ENCODE data around the gene TSPAN31. TPM values are rescaled to one million over a fixed set of nuclear protein-coding genes. Genes with fewer than 3 reads are reported as not detected.

TSPAN31 gene
- total and polyA plus RNA-seq, 12 donors = 21.1 to 37.4 (median 28.8) TPM

DNA sequence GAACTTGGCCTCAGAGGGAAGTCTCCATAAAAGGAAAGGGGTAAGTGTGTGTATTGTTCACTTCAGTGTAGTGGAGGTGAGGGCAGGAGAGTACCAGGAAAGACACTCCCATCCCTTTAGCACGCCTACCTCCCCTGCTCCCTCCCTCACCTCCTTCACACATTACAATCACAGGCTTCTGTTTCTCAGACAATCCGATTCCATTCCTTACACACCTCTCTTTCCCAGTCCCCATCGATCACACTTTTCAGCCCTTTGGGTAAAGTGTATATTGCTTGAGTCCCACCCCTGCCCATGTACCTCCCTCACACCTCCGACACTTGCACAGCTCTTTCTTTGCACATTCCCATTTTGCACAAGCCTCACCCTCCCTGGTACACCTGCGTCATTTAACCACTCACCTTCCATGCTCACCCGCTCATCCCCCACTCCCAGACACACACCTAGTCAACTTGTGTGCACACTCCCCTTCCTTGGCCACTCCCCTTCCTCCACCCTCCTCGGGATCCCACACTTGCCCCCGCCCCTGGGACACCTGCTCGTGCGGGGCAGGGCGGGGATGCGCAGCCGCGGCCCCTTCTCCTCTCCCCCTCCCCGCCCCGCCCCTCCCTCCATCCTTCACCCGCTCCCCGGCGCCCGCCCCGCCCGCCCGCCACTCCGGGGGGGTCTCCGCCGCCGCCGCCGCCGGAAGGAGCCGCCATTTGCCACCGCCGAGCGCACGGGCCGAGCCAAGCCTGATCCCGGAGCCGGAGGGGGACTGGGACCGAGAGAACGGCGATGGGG is 9.8 kb downstream of the TSPAN31 start, which contains the start of gene MARCHF9:
Gene MARCHF9 (plus strand): TSS at position 693 of the 783 bp plus-strand sequence. CDS start 426 bp downstream, outside the sequence.
- peak in 1 of 8 donors; percentile 4 for ATAC-seq
- no peaks in the 10 kb centered on the region for H3K27me3 ChIP-seq
- intact Hi-C loops (cut with DNase I) = no loop called here
- peak within 1 kb of the TSS; percentile 42 to 85 (median 71) for H3K4me3 ChIP-seq
- DNase-seq = peak; percentile 58 to 60
- no peaks in the 10 kb centered on the region for H3K9me3 ChIP-seq
- peaks cover 14 to 51% (median 38%) of the 10 kb centered on the region in 9 donors for H3K4me1 ChIP-seq
- TF ChIP-seq, protein P1, sequence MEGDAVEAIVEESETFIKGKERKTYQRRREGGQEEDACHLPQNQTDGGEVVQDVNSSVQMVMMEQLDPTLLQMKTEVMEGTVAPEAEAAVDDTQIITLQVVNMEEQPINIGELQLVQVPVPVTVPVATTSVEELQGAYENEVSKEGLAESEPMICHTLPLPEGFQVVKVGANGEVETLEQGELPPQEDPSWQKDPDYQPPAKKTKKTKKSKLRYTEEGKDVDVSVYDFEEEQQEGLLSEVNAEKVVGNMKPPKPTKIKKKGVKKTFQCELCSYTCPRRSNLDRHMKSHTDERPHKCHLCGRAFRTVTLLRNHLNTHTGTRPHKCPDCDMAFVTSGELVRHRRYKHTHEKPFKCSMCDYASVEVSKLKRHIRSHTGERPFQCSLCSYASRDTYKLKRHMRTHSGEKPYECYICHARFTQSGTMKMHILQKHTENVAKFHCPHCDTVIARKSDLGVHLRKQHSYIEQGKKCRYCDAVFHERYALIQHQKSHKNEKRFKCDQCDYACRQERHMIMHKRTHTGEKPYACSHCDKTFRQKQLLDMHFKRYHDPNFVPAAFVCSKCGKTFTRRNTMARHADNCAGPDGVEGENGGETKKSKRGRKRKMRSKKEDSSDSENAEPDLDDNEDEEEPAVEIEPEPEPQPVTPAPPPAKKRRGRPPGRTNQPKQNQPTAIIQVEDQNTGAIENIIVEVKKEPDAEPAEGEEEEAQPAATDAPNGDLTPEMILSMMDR (IDR thresholded peaks at IDR 0.05) = no peak
- WGBS, 2 donors = 2% methylated on average over 37 to 41 of the region's 41 CpGs
- peaks cover 0 to 38% (median 12%) of the 10 kb centered on the region in 9 donors for H3K36me3 ChIP-seq
- peak within 1 kb of the TSS; percentile 22 to 74 (median 53) for H3K27ac ChIP-seq

DNA sequence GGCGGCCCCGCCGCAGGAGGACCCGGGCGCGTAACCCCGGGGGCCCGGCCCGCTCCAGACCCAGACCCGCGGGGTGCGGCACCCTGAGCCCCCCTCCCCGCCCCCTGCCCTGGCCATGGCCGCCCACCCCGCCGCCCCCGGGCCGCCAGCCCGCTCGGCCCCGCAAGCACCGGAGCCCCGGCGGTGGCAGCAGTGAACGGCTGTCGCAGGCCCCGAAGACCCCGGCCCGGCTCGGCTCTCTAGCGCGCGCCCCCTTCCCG is 10.3 kb downstream of the TSPAN31 start:
- no peak for DNase-seq
- 0 to 1% methylated on average over 7 to 34 of the region's 34 CpGs for WGBS, 2 donors
- intact Hi-C loops (cut with DNase I) = no loop called here

DNA sequence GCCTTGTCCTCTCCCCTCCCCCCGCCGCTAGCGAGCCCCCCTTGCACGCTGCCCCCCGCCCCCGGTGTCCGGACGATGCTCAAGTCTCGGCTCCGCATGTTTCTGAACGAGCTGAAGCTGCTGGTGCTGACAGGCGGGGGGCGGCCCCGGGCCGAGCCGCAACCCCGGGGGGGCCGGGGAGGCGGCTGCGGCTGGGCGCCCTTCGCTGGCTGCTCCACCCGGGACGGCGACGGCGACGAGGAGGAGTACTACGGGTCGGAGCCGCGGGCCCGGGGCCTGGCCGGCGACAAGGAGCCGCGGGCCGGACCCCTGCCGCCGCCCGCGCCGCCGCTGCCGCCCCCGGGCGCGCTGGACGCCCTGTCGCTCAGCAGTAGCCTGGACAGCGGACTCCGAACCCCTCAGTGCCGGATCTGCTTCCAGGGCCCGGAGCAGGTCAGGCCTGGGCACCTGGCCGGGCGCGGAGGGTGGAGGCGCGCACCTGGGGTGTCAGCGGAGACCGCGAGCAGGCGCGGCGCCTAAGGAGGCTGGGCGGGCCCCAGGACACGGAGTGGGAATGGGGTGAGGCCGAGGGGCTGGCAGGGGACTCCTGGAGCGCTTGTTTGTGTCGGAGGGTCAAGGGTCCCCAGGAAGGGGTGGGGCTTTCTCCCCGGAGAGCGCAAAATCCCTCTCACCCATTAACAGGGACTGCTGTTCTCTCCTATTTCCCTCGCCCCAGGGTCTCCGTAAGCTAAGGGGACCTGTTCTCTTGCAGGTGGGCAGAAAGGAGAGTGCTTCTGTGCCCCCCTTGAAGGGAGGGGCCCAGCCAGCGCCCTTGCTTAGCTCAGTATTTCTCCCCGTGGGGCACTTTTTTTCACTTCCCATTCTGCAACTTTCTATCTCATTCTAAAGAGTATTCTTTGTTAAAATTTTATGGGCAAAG is 10.9 kb downstream of the TSPAN31 start:
- intact Hi-C loops (cut with DNase I) = no loop called here
- 2 to 3% methylated on average over 73 to 76 of the region's 76 CpGs for WGBS, 2 donors
- Histone ChIP-seq H3K36me3 (peaks cover 0 to 27% (median 8%) of the 10 kb centered on the region in 9 donors), H3K27me3 (no peaks in the 10 kb centered on the region), H3K4me1 (peaks cover 13 to 49% (median 34%) of the 10 kb centered on the region in 9 donors), H3K4me3 (peak overlapping the region; percentile 42 to 85 (median 71)), H3K27ac (peak overlapping the region in 9 of 10 donors; percentile 30 to 74 (median 54)), H3K9me3 (no peaks in the 10 kb centered on the region)
- ATAC-seq (no peak), DNase-seq (peak in 1 of 2 donors; percentile 32)
- TF ChIP-seq, protein P1 (IDR thresholded peaks at IDR 0.05) = no peak

More for the DNA sequence above, 10.3 kb downstream of the TSPAN31 start:
- Histone ChIP-seq H3K4me1 (peaks cover 14 to 51% (median 38%) of the 10 kb centered on the region in 9 donors), H3K4me3 (peak overlapping the region; percentile 42 to 85 (median 71)), H3K9me3 (no peaks in the 10 kb centered on the region), H3K27ac (peak overlapping the region; percentile 22 to 74 (median 53)), H3K36me3 (peaks cover 0 to 33% (median 11%) of the 10 kb centered on the region in 9 donors), H3K27me3 (no peaks in the 10 kb centered on the region)
- ATAC-seq = no peak
- TF ChIP-seq, protein P1 (IDR thresholded peaks at IDR 0.05) = no peak

All from heart right ventricle (tissue), 16 donors.